Measurements from ENCODE around the gene HCN3. TPM values are rescaled to one million over a fixed set of nuclear protein-coding genes. Genes with fewer than 3 reads are reported as not detected.
A peak's percentile ranks its signal among the peaks of the same experiment; 100 is the strongest.

Gene HCN3
- total RNA-seq, 1 experiment from 2014 or later: 11.3 TPM

GRCh38 chr1:155256058-155256852 lies 21.0 kb upstream of the HCN3 start:
- H3K9me3 ChIP-seq (ENCODE audit: low read depth, low read length, poor library complexity, severe bottlenecking): no peaks in the 10 kb centered on the region
- H3K27me3 ChIP-seq (replicated peaks; ENCODE audit: insufficient read depth, low read depth, low read length, poor library complexity): no peaks in the 10 kb centered on the region
- no TSS peak for BruUV-seq (replicated peaks)
- H3K27ac ChIP-seq (ENCODE audit: low read depth, low read length, poor library complexity, severe bottlenecking): peak overlapping the region; percentile 82
- ChIA-PET CTCF (no interaction called here), POLR2A (ENCODE audit: low non-redundant PET) (no interaction called here)
- H3K36me3 ChIP-seq (ENCODE audit: insufficient read depth, low read length, poor library complexity, severe bottlenecking): peaks cover 20% of the 10 kb centered on the region
- intact Hi-C loops (cut with micrococcal nuclease; ENCODE audit: unreplicated experiment): loop anchor here (10.0 kb wide), 1 partner anchor 249 kb away; no protein-coding TSS in a partner anchor
- H3K4me1 ChIP-seq (ENCODE audit: insufficient read depth, low read length, poor library complexity, severe bottlenecking): peaks cover 15% of the 10 kb centered on the region
- H3K4me3 ChIP-seq (ENCODE audit: low read depth, low read length, poor library complexity, severe bottlenecking): peak overlapping the region; percentile 83
- TF ChIP-seq CTCF (conservative IDR thresholded peaks at IDR 0.05; ENCODE audit: low read depth, low read length) (no peak), EZH2 (IDR thresholded peaks at IDR 0.05; ENCODE audit: borderline replicate concordance, low read depth, low read length, poor library complexity, severe bottlenecking) (no peak)
- no peak for DNase-seq (ENCODE audit: low spot score)

GRCh38 chr1:155260276-155260675 lies 17.0 kb upstream of the HCN3 start:
- TF ChIP-seq CTCF (conservative IDR thresholded peaks at IDR 0.05; ENCODE audit: low read depth, low read length) (no peak), EZH2 (IDR thresholded peaks at IDR 0.05; ENCODE audit: borderline replicate concordance, low read depth, low read length, poor library complexity, severe bottlenecking) (no peak)
- peaks cover 8% of the 10 kb centered on the region for H3K4me1 ChIP-seq (ENCODE audit: insufficient read depth, low read length, poor library complexity, severe bottlenecking)
- no peak for DNase-seq (ENCODE audit: low spot score)
- H3K36me3 ChIP-seq (ENCODE audit: insufficient read depth, low read length, poor library complexity, severe bottlenecking): peaks cover 44% of the 10 kb centered on the region
- intact Hi-C loops (cut with micrococcal nuclease; ENCODE audit: unreplicated experiment): no loop called here
- ChIA-PET CTCF (no interaction called here), POLR2A (ENCODE audit: low non-redundant PET) (no interaction called here)
- H3K4me3 ChIP-seq (ENCODE audit: low read depth, low read length, poor library complexity, severe bottlenecking): no peak overlapping the region
- H3K27ac ChIP-seq (ENCODE audit: low read depth, low read length, poor library complexity, severe bottlenecking): no peak overlapping the region
- H3K27me3 ChIP-seq (replicated peaks; ENCODE audit: insufficient read depth, low read depth, low read length, poor library complexity): no peaks in the 10 kb centered on the region
- no TSS peak for BruUV-seq (replicated peaks)
- H3K9me3 ChIP-seq (ENCODE audit: low read depth, low read length, poor library complexity, severe bottlenecking): no peaks in the 10 kb centered on the region

- Histone ChIP-seq H3K4me3 (ENCODE audit: low read depth, low read length, poor library complexity, severe bottlenecking) (peak overlapping the region; percentile 69), H3K36me3 (ENCODE audit: insufficient read depth, low read length, poor library complexity, severe bottlenecking) (peaks cover 55% of the 10 kb centered on the region), H3K4me1 (ENCODE audit: insufficient read depth, low read length, poor library complexity, severe bottlenecking) (peaks cover 2% of the 10 kb centered on the region), H3K9me3 (ENCODE audit: low read depth, low read length, poor library complexity, severe bottlenecking) (no peaks in the 10 kb centered on the region), H3K27ac (ENCODE audit: low read depth, low read length, poor library complexity, severe bottlenecking) (peak overlapping the region; percentile 81), H3K27me3 (replicated peaks; ENCODE audit: insufficient read depth, low read depth, low read length, poor library complexity) (no peaks in the 10 kb centered on the region)
- intact Hi-C loops (cut with micrococcal nuclease; ENCODE audit: unreplicated experiment): no loop called here
- BruUV-seq (replicated peaks): no TSS peak
- ChIA-PET CTCF (interaction anchor here (0.5 to 1.9 kb wide), 3 partner anchors 11 to 334 kb away, joined by 3 to 12 read pairs (median 6); no protein-coding TSS in a partner anchor), POLR2A (ENCODE audit: low non-redundant PET) (no interaction called here)
- TF ChIP-seq CTCF (conservative IDR thresholded peaks at IDR 0.05; ENCODE audit: low read depth, low read length) (peak; percentile 26; the same call in 1 of the 2 replicates), EZH2 (IDR thresholded peaks at IDR 0.05; ENCODE audit: borderline replicate concordance, low read depth, low read length, poor library complexity, severe bottlenecking) (no peak)
- DNase-seq (ENCODE audit: low spot score): peak; percentile 26
Observed at GRCh38 chr1:155261493-155261851, 15.8 kb upstream of the HCN3 start.
